Effector memory CD4-positive, alpha-beta T cell (primary cell): ENCODE data around the gene EIPR1.

Experiments
- DNase-seq, 3 donors: peaks; one replicate each; pipeline ENCODE4 v3.0.0-alpha.2; 2020
- H3K27ac ChIP-seq: 2 replicates; pipeline ENCODE4 v1.7.0; 2013; ENCODE audit warnings: mild to moderate bottlenecking, low read length, moderate library complexity; ENCODE audit not compliant: insufficient read depth, poor library complexity, severe bottlenecking
- H3K27me3 ChIP-seq: replicated peaks from 2 replicates; pipeline ENCODE4 v1.7.0; 2013; ENCODE audit warnings: mild to moderate bottlenecking, low read length; ENCODE audit not compliant: insufficient read depth, control insufficient read depth, poor library complexity, severe bottlenecking
- H3K36me3 ChIP-seq: 2 replicates; pipeline ENCODE4 v1.7.0; 2013; ENCODE audit warnings: mild to moderate bottlenecking, low read length, moderate library complexity; ENCODE audit not compliant: control insufficient read depth, insufficient read depth
- H3K4me1 ChIP-seq: 2 replicates; pipeline ENCODE4 v1.7.0; 2013; ENCODE audit warnings: low read length, mild to moderate bottlenecking; ENCODE audit not compliant: control insufficient read depth, insufficient read depth, poor library complexity, severe bottlenecking
- H3K4me3 ChIP-seq: 2 replicates; pipeline ENCODE4 v1.7.0; 2013; ENCODE audit warnings: low read length, low read depth, mild to moderate bottlenecking; ENCODE audit not compliant: insufficient read depth, poor library complexity, severe bottlenecking
- H3K9me3 ChIP-seq: 2 replicates; pipeline ENCODE4 v1.7.0; 2013; ENCODE audit warnings: mild to moderate bottlenecking, low read length, moderate library complexity; ENCODE audit not compliant: control insufficient read depth

The EIPR1 gene

DNA sequence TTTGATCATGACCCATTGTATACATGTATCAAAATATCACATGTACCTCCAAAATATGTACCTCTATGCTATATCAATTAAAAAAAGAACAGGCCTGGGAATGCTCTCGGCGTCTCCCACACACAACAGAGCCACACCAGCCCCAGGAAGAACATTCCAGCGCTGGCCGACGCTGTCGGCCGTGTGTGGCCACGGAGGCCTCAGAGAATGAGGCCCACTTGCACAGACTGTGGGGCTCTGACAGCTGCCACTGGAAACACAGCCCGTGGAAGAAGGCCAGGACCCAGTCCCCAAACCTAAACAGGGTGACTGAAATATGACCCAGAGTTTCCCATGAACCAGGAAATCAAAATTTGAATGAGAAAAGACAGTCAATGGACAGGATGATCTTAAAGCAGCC lies 69.7 kb downstream of the EIPR1 start:
- Histone ChIP-seq H3K36me3 (no peaks in the 10 kb centered on the region), H3K9me3 (no peaks in the 10 kb centered on the region), H3K27me3 (no peaks in the 10 kb centered on the region), H3K27ac (no peak overlapping the region), H3K4me3 (no peak overlapping the region), H3K4me1 (peaks cover 11% of the 10 kb centered on the region)
- no peak for DNase-seq

DNA sequence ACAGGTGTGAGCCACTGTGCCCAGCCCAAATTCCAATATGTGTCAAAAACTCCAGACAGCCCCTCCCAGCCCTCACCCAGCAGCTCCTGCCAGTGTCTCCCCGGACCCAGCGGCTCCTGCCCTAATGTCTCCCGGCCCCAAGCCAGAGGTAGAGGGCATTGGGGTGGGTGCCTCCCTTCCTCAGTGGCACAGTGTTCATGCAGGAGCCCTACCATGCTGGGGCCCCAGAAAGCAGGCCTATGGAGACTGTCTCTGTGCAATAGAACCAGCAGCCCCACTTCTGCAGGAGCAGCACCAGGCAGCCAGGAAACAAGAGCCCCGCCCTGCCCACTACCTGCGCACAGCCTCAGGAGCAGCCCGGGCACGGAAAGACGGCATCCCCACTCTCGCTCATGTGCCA lies 70.4 kb downstream of the EIPR1 start:
- Histone ChIP-seq H3K27me3 (no peaks in the 10 kb centered on the region), H3K27ac (no peak overlapping the region), H3K4me3 (no peak overlapping the region), H3K36me3 (no peaks in the 10 kb centered on the region), H3K9me3 (no peaks in the 10 kb centered on the region), H3K4me1 (peaks cover 6% of the 10 kb centered on the region)
- no peak for DNase-seq

DNA sequence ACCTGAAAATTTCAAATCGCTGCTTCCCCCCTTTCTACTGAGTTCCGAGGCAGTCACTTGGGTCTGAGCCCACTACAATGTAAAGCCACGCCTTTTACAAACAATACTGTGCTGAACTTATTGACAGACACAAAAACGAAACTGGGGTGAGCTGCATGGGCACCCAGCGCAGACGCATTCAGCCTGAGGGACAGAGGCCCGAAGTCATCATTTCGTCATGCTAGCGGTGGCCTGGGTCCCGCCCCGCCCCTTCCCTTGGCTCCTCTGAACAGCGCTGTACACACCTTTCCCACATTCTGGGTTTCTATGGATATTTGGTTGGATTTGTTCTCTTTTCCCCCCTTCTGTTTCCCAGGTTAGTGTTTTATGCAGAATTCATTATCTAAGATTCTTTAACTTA lies 71.7 kb downstream of the EIPR1 start:
- Histone ChIP-seq H3K36me3 (no peaks in the 10 kb centered on the region), H3K9me3 (no peaks in the 10 kb centered on the region), H3K4me3 (no peak overlapping the region), H3K4me1 (peaks cover 6% of the 10 kb centered on the region), H3K27me3 (no peaks in the 10 kb centered on the region), H3K27ac (no peak overlapping the region)
- DNase-seq, result no peak

DNA sequence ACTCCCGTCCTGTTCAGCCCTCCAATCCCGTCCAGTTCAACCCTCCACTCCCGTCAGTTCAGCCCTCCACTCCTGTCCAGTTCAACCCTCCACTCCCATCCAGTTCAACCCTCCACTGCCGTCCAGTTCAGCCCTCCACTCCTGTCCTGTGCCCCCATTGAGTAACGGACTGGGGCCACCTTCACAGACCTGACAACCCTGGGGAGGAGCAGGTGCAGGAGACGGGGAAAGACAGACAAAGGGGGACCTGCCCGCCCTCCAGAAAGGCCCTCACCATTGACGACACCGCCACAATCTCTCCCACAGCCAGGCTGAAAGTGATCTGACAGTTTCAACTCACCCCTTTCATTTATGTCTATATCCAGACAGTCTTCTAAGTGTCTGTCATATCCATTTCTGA lies 72.2 kb downstream of the EIPR1 start:
- H3K9me3 ChIP-seq, result no peaks in the 10 kb centered on the region
- no peaks in the 10 kb centered on the region for H3K27me3 ChIP-seq
- H3K27ac ChIP-seq, result no peak overlapping the region
- DNase-seq, result no peak
- H3K4me3 ChIP-seq, result no peak overlapping the region
- H3K36me3 ChIP-seq, result no peaks in the 10 kb centered on the region
- peaks cover 6% of the 10 kb centered on the region for H3K4me1 ChIP-seq

DNA sequence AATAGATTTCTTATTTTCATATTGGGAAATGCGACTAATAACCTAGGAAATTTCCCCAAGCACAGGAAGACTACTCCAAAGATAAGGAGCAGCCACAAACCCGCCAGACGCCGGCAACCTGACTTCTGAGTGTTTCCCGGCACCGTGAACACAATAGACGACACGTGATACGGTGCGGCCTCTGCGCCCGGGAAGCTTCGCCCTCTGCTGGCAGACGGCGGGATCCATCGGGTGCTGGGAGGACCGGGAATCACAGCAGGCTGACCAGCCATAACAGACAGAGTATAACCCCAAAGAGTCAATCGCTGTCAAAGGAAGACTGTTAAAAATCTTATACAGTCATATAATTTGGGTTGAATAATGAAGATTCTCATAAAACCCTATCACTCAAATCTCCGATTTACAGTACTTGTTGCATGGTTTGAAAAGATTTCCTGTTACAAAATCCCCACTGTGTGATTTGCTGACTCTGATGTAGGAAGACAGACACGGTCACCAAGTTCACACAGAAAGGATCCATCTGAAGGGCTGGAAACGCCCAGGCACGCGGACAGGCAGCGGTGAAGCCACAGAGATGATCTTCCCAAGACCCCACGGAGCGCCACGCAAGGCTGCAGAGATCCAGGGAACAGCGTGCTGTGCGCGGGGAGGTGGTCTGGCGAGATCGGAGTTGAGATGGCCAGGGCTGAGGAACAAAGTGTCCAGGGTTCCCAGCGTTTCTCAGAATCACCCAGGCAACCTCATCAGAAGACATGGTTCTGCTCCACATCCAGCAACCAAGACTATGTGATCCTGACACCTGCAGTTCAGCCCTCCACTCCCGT lies 73.8 kb downstream of the EIPR1 start:
- no peak overlapping the region for H3K4me3 ChIP-seq

DNA sequence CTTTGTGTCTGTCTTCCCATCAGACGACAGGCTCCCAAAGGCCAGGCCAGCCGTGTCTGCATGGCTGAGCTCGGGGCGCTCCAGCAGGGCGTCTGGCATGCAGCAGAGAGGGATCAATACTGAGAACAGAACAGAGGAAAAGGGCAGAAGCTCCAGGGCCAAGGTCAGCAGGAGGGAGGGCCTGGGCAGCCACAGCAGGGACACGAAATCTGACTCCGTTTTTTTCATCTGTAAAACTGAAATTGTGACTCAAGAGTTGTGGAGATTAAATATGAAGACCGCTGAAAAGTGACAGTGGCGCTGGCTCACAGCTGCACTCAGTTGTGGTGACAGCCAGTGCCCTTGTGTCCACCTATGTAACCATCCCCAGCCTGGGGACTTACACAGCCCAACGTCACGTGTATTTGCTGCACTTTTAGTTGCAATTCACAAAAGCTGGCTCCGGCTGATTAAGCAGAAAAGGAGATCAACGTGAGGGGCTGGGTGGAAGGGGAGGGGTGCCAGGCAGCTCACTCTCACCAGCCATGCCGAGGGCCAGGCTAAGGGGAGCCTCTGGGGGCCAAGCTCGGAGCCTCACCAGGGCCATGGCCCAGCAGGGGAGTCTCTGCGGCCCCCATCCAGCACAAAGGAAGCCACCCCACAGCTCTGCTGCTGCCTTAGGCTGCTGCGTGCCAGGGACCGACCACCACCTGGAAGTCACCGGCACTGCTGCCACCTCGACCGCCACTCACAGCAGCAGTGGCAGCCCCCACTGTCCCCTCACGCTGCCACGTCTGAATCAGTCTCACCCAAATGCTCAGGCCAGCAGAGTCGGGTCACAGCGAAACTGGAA lies 74.7 kb downstream of the EIPR1 start:
- H3K27me3 ChIP-seq, result no peaks in the 10 kb centered on the region
- H3K36me3 ChIP-seq, result no peaks in the 10 kb centered on the region
- no peak overlapping the region for H3K27ac ChIP-seq
- no peak for DNase-seq
- no peak overlapping the region for H3K4me3 ChIP-seq
- peaks cover 6% of the 10 kb centered on the region for H3K4me1 ChIP-seq
- no peaks in the 10 kb centered on the region for H3K9me3 ChIP-seq

More for the DNA sequence above, 73.8 kb downstream of the EIPR1 start:
- H3K4me1 ChIP-seq, result peaks cover 6% of the 10 kb centered on the region
- no peaks in the 10 kb centered on the region for H3K36me3 ChIP-seq
- H3K9me3 ChIP-seq, result no peaks in the 10 kb centered on the region
- no peaks in the 10 kb centered on the region for H3K27me3 ChIP-seq
- peak; percentile 39 to 56 (median 52) for DNase-seq
- H3K27ac ChIP-seq, result no peak overlapping the region

DNA sequence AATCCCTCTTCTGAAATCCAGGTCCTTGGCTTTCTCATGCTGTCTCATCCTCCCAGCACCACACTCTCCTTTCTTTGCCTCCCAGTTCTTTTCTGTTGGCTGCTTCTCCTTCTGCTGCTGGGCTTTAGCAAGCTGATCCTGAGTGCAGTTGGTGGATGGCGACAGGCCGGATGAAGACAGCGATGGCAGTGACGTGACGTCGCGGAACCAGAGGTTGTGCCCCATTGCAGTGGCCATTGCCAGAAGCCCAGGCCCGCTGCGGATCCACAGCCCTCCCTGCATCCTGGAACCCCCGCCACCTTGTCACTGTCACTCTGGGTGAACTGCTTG lies 75.2 kb downstream of the EIPR1 start:
- H3K4me1 ChIP-seq, result peaks cover 6% of the 10 kb centered on the region
- no peaks in the 10 kb centered on the region for H3K27me3 ChIP-seq
- no peak overlapping the region for H3K27ac ChIP-seq
- no peak for DNase-seq
- H3K36me3 ChIP-seq, result no peaks in the 10 kb centered on the region
- H3K9me3 ChIP-seq, result no peaks in the 10 kb centered on the region
- no peak overlapping the region for H3K4me3 ChIP-seq

DNA sequence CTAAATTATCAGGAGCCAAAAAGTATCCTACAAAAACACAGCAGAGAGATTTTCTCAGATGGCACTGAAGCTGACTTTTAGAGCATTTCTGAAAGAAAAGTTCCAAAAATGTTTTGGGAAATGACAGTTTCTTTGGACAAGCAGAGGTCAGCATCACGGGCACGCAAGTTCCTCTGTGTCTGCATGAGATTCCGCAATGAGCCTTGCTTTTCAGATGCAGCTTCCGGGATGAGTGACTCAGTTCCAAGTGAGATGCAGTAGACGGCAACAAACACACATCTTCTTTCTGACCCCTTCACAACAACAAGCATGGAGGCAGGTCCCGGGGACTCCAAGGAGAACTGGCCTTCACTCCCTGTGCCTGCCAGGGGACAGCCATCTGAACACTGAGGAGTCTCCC lies 76.6 kb downstream of the EIPR1 start:
- Histone ChIP-seq H3K27ac (no peak overlapping the region), H3K36me3 (no peaks in the 10 kb centered on the region), H3K4me3 (no peak overlapping the region), H3K9me3 (no peaks in the 10 kb centered on the region), H3K4me1 (peaks cover 6% of the 10 kb centered on the region), H3K27me3 (no peaks in the 10 kb centered on the region)
- DNase-seq, result no peak

DNA sequence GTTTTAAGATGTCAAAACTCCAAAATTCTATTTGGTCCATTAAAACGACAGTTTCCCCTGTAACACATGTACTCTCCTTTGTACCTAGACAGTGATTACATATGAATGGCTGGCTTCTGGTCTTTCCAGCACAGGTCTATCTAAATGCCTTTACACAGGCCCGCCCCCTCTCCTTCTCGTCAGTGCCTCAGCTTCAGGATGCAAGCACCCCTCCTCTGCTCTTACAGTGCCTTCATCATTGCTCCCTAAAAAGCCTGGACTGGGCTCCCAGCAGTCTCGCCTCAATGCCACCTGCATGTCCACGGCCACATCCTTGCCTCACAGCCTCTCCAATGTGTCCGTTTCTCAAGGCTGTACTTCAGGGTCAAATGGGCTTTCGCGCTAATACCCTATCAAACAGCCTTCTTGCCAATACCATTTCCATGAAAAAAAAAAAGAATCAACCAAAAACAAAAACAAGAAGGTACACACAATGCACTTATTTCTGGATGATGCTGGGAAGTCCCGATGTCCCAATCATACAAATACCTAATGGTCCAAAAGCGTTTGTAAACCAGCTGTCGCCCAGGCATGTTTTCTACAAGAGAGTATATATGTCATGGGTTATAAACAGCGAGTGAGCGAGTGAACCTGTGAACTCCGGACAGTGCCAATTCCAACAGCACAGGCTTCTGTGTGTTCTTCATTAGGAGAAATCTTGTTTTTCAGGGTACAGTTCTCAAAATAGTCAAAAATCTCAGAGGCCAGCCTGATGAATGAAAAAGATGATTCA lies 77.2 kb downstream of the EIPR1 start:
- H3K27ac ChIP-seq, result no peak overlapping the region
- no peaks in the 10 kb centered on the region for H3K9me3 ChIP-seq
- no peak overlapping the region for H3K4me3 ChIP-seq
- no peaks in the 10 kb centered on the region for H3K36me3 ChIP-seq
- H3K27me3 ChIP-seq, result no peaks in the 10 kb centered on the region
- no peak for DNase-seq
- peaks cover 6% of the 10 kb centered on the region for H3K4me1 ChIP-seq

DNA sequence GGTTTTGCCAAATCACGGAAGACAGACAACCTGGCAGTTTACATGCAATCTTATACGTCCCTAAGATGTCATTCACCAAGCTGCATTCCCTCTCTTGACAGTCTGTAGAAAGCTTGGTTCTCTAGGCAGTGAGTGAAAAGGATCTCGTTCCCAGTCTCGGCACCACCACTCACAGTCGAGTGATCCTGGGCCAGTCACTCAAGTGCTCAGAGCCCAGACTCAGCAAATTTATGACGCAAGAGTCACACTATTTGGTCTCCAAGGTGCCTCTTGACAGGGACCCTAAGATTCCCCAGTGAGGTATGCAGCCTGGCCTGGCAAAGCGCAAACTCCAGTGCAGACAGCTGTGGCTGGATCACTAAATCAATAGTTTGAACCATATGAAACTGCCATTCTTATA lies 77.9 kb downstream of the EIPR1 start:
- Histone ChIP-seq H3K36me3 (no peaks in the 10 kb centered on the region), H3K4me1 (peaks cover 6% of the 10 kb centered on the region), H3K9me3 (no peaks in the 10 kb centered on the region), H3K27me3 (no peaks in the 10 kb centered on the region), H3K27ac (no peak overlapping the region), H3K4me3 (no peak overlapping the region)
- DNase-seq, result no peak
